Body of pancreas (tissue), 4 donors: Measurements from ENCODE around the gene DNM2.

Source experiments
- POLR2A ChIP-seq, 3 donors: fragments of 450-650 bp; IDR thresholded peaks; one replicate each; pipeline ENCODE4 v1.6.1; 2016; ENCODE audit warnings: antibody characterized with exemption in 3 of 3, mild to moderate bottlenecking in 2 of 3
- TF ChIP-seq, protein P1 (sequence below), 7 experiments: fragments of 450-650 bp in 4 of 7; fragments of 200-600 bp in 3 of 7; sonication (generic) in 3 of 7; IDR thresholded peaks; one replicate each; pipeline ENCODE4 v1.5.1; 2016 to 2019; ENCODE audit warnings: antibody characterized with exemption in 7 of 7

DNA sequence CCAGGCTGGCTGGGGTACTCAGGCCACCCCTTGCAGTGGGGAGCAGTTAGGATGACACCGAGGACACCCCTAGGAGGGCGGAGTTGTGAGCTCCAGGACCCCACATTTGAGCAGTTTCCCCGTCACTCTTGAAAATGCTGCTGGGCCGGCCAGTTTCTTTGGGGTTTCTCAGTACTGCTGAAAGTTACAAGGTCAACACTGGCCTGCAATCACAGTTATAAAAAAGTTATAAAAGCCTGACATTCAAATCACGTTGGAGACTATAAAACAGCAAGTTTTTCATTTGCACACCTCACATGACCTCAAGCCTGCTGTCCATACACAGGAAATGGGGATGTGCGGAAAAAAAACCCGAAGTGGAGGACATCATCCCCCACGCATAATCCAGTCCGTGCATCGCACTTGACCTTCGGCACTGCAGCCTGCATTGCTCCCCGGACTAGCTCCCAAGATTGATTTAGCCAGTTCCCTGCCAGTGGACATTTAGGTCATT is 27.0 kb downstream of the DNM2 start:
- TF ChIP-seq, protein P1, sequence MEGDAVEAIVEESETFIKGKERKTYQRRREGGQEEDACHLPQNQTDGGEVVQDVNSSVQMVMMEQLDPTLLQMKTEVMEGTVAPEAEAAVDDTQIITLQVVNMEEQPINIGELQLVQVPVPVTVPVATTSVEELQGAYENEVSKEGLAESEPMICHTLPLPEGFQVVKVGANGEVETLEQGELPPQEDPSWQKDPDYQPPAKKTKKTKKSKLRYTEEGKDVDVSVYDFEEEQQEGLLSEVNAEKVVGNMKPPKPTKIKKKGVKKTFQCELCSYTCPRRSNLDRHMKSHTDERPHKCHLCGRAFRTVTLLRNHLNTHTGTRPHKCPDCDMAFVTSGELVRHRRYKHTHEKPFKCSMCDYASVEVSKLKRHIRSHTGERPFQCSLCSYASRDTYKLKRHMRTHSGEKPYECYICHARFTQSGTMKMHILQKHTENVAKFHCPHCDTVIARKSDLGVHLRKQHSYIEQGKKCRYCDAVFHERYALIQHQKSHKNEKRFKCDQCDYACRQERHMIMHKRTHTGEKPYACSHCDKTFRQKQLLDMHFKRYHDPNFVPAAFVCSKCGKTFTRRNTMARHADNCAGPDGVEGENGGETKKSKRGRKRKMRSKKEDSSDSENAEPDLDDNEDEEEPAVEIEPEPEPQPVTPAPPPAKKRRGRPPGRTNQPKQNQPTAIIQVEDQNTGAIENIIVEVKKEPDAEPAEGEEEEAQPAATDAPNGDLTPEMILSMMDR (IDR thresholded peaks at IDR 0.05): no peak
- TF ChIP-seq POLR2A (IDR thresholded peaks at IDR 0.05): no peak
